ENCODE measurements around the gene TXLNG. TPM values are rescaled to one million over a fixed set of nuclear protein-coding genes. Genes with fewer than 3 reads are reported as not detected.

The TXLNG gene
- total and polyA plus RNA-seq, 2 of the 4 experiments (the other 2 are of a cell fraction): 7.0 to 9.7 TPM

GRCh38 chrX:16814597-16814996, 28.3 kb downstream of the TXLNG start:
- no peak overlapping the region for H2BK15ac ChIP-seq (ENCODE audit: low read depth, low read length)

More at GRCh38 chrX:16814597-16814996, 28.3 kb downstream of the TXLNG start:
- H2AK9ac ChIP-seq (replicated peaks; ENCODE audit: low read depth, low read length, poor library complexity): no peak overlapping the region
- WGBS, 2 experiments (ENCODE audit: extremely low coverage in 2 of 2, insufficient read length in 1 of 2): no CpG with 5 or more reads among the region's 1 CpG
- H2BK20ac ChIP-seq (ENCODE audit: low read depth, low read length): no peak overlapping the region
- no peak overlapping the region for H3K14ac ChIP-seq (replicated peaks; ENCODE audit: low read depth, low read length)
- no TSS peak for BruUV-seq (replicated peaks)
- H3K4me3 ChIP-seq (ENCODE audit: insufficient read depth, low read depth, low read length): no peak overlapping the region
- peaks cover 4% of the 10 kb centered on the region for H3K36me3 ChIP-seq (ENCODE audit: control insufficient read depth, insufficient read depth, low read length)
- no peak overlapping the region for H4K91ac ChIP-seq (ENCODE audit: insufficient read depth, low read depth, low read length)
- TF ChIP-seq ELK1 (IDR thresholded peaks at IDR 0.05; ENCODE audit: borderline replicate concordance, low read depth, low read length) (no peak), CHD1 (IDR thresholded peaks at IDR 0.05; ENCODE audit: low read depth, low read length) (no peak), SMC3 (IDR thresholded peaks at IDR 0.05; ENCODE audit: low read depth, low read length) (no peak), MXI1 (IDR thresholded peaks at IDR 0.05; ENCODE audit: borderline replicate concordance, low read depth, low read length) (no peak), MAFK (IDR thresholded peaks at IDR 0.05; ENCODE audit: low read depth, low read length) (no peak), CEBPB (IDR thresholded peaks at IDR 0.05; ENCODE audit: low read depth, low read length) (no peak), CTCF (conservative IDR thresholded peaks at IDR 0.05; ENCODE audit: low read depth, low read length) (no peak), FOS (IDR thresholded peaks at IDR 0.05; ENCODE audit: low read depth, low read length) (no peak), BHLHE40 (IDR thresholded peaks at IDR 0.05; ENCODE audit: low read depth, low read length) (no peak), MAZ (IDR thresholded peaks at IDR 0.05; ENCODE audit: borderline replicate concordance, low read depth, low read length) (no peak), RFX5 (IDR thresholded peaks at IDR 0.05; ENCODE audit: low read depth, low read length) (no peak)
- peaks cover 3% of the 10 kb centered on the region in 2 experiments for H3K79me1 ChIP-seq (ENCODE audit: low read depth in 1 of 2, low read length in 2 of 2)
- H3K23ac ChIP-seq (ENCODE audit: low read depth, low read length): no peak overlapping the region
- H3K27me3 ChIP-seq (ENCODE audit: control insufficient read depth, insufficient read depth, low read length): no peaks in the 10 kb centered on the region
- DNase-seq (no peak), ATAC-seq (ENCODE audit: low read depth) (no peak)
- ChIA-PET POLR2A (ENCODE audit: unreplicated experiment) (no interaction called here), CTCF (no interaction called here)
- no peaks in the 10 kb centered on the region for H3K9me1 ChIP-seq (ENCODE audit: insufficient read depth, low read length)
- no peak overlapping the region for H4K8ac ChIP-seq (ENCODE audit: low read depth in 2 of 2, low read length in 2 of 2)
- H3K4ac ChIP-seq (ENCODE audit: low read depth, low read length): no peak overlapping the region
- dilution Hi-C loops (cut with HindIII; ENCODE audit: low sequenced_read_pairs, unreplicated experiment) (no loop called here), intact Hi-C loops (cut with micrococcal nuclease) (no loop called here), in situ Hi-C loops (cut with MboI; ENCODE audit: low sequenced_read_pairs) (no loop called here)
- no peaks in the 10 kb centered on the region for H3K9me3 ChIP-seq (ENCODE audit: control insufficient read depth, insufficient read depth, low read length)
- no peak overlapping the region for H2AFZ ChIP-seq (replicated peaks; ENCODE audit: low read length, poor library complexity)
- H2BK5ac ChIP-seq (ENCODE audit: low read depth, low read length, poor library complexity, severe bottlenecking): no peak overlapping the region
- no peak overlapping the region for H3K18ac ChIP-seq (ENCODE audit: low read depth, low read length)
- H3K4me2 ChIP-seq (ENCODE audit: low read depth, low read length): no peak overlapping the region
- no peak overlapping the region for H3K9ac ChIP-seq (ENCODE audit: low read depth, low read length)
- no peak overlapping the region for H3K56ac ChIP-seq (ENCODE audit: extremely low read depth, insufficient read depth, low read length)
- H2BK120ac ChIP-seq (ENCODE audit: low read depth, low read length): no peak overlapping the region
- H4K5ac ChIP-seq (ENCODE audit: low read depth, low read length): no peak overlapping the region
- 0 out of 2 replicates have a peak, but pooled peaks cover 4% of the 10 kb centered on the region for H4K20me1 ChIP-seq (ENCODE audit: insufficient read depth, low read length)
- H3K4me1 ChIP-seq (ENCODE audit: control insufficient read depth, insufficient read depth, low read length): no peaks in the 10 kb centered on the region
- no peak overlapping the region for H3K27ac ChIP-seq (ENCODE audit: insufficient read depth, low read length)
- H2AK5ac ChIP-seq (ENCODE audit: low read depth, low read length): no peak overlapping the region

Measured in IMR-90 (cell line).